ENCODE results near the gene PSEN2.
"Not testable (repeated sequence)": the region's sequence is repeated elsewhere in the genome, so short reads cannot be mapped to it uniquely, and the experiment has no call there.

PSEN2 gene

DNA sequence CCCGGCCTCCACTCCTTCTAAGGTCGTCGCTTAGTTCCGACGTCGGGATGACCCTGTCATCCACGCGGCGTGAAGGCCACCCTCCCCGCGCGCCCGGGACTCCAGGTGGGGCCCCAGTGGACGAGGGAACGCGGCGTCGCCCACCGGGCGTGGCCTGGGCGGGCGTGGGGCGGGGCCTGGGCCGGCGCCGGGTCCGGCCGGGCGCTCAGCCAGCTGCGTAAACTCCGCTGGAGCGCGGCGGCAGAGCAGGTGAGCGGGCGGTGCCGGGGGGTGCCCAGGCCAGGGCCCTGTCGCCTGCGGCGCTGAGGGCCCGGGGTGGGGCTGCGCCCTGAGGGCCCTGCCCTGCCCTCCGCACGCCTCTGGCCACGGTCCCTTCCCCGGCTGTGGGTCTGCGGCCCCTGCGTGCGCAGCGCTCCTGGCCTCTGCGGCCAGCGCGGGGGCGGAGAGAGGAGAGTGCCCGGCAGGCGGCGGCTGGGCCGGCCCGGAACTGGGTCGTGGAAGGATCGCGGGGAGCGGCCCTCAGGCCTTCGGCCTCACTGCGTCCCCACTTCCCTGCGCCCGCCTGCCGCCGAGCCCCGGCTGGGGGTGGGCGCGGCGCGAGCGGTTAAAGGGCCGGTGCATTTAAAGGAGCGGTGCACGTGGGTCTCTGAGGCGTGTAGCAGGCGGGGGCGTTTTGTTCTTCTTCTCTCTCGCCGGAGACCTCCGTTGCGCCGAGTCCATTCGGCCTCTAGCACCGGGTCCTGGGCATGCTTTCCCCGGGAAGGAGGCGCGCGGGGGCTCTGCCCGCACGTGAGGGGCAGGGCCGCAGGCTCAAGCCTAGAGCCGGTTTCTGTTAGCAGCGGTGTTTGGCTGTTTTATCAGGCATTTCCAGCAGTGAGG is at the start of gene PSEN2:
TSS of gene PSEN2 (plus strand) at position 216 of the 879 bp plus-strand sequence. CDS start 11,292 bp downstream, outside the sequence.
- DNase-seq (ENCODE audit: low spot score), result peak; percentile 34

DNA sequence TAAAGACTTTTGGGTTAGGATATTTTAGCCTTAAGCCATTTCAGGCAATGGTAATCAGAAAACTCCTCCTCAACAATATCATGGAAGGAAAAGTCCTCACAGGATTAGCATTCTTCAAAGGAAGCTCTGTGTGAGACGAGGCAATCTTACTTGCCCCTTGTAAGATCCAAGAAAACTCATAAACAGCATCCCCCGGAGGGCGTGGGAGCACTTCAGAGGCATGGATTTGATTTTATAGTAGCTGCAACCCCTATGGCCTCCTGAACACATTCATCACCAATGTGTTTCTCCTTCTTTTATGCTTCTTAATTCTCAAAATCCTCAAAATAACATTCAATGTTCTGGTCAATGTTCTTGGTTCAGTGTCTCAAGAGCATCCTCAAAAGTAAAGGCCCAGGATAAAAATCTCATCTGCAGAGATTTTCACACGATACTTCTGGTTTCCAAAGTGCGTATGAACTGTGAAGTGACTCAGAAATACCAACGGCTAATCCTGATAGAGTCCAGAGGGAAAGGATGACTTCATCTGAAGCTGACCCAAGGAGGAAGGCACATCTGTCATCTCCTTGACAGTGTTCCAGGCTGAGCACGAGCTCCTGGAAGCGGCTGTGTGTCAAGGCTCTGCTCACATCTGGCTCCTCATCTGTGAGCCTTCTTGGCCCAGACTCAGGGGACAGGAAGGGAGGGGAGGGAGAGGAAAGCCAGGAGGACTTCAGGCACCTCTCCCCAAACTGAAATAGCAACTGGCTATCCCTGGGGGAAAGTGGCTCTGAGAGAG is 49.3 kb upstream of the PSEN2 start:
- DNase-seq (ENCODE audit: low spot score), result no peak

- DNase-seq (ENCODE audit: low spot score), result no peak
Measured at GRCh38 chr1:226821719-226822085, 48.7 kb upstream of the PSEN2 start.

- no peak for DNase-seq (ENCODE audit: low spot score)
Measured at GRCh38 chr1:226823643-226824042, 46.8 kb upstream of the PSEN2 start.

- DNase-seq (ENCODE audit: low spot score), result peak; percentile 92
Measured at GRCh38 chr1:226825037-226825745, 45.2 kb upstream of the PSEN2 start.

GRCh38 chr1:226825746-226826100 is 44.7 kb upstream of the PSEN2 start:
- no peak for DNase-seq (ENCODE audit: low spot score)

DNA sequence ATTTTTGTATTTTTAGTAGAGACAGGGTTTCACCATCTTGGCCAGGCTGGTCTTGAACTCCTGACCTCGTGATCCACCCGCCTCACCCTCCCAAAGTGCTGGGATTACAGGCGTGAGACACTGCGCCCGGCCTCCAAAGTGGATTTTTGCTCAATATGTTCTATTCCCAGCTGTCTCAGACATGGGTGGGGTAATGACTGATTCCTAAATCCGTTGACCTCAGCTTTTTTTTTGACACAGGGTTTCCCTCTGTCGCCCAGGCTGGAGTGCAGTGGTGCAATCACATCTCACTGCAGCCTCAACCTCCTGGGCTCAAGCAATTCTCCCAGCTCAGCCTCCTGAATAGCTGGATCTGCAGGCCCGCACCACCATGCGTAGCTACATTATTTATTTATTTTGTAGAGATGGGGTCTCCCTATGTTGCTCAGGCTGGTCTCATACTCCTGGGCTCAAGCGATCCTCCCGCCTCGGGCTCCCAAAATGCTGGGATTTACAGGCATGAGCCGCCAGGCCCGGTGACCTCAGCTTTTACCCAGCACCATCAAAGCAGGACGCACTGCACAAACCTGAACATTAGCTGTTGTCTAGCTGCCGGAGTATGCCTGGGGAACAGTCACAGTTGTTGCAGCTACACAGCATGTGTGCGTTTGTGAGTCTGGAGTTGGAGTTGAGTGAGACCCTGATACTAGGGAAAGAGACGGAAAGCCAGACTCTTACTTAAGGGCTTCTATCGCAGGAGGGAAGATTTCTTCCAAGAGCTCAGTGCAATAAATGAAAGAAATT is 43.7 kb upstream of the PSEN2 start:
- DNase-seq (ENCODE audit: low spot score), result no peak

DNA sequence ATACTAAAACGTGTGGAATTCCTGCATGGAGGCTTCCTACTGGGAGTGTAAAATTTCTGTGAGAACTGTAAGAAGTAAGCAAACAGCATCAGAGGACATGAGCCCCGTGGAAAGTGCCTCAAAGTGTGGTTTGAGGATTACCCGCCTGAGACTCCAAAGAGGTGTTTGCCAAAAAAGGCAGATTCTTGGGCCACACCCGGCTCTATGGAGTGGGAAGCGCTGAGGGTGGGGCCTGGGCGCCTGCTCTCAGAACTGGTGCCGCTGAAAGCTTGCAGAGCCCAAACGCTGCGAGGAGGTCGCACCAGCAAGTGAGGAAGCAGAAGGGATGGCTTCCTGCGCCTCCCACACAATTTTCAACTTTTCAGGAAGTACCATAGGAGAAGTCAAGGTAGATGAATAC is 43.0 kb upstream of the PSEN2 start:
- no peak for DNase-seq (ENCODE audit: low spot score)

- peak; percentile 94 for DNase-seq (ENCODE audit: low spot score)
Measured at GRCh38 chr1:226827968-226828513, 42.4 kb upstream of the PSEN2 start.

GRCh38 chr1:226829105-226829504 is 41.3 kb upstream of the PSEN2 start:
- no peak for DNase-seq (ENCODE audit: low spot score)

- no peak for DNase-seq (ENCODE audit: low spot score)
Measured at GRCh38 chr1:226831953-226832352, 38.5 kb upstream of the PSEN2 start.

DNA sequence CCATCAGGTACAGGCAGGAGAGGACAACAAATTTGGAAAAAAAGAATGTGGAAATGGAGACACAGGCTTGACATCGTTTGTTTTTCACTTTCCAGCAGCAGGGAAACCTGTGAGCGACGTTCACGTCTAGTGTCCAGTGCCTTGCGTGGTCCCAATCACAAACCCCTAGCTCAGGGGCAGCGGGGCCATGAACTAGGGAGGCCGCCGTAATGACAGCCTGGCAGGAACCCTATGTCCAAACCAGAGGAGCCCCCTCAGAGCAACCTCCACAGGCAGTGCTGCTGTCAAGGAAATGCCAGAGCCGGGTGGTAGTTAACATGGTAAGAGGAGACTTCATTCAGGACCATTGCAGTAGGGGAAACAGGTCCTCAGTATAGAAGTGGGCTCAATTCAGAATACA is 37.8 kb upstream of the PSEN2 start:
- no peak for DNase-seq (ENCODE audit: low spot score)

DNA sequence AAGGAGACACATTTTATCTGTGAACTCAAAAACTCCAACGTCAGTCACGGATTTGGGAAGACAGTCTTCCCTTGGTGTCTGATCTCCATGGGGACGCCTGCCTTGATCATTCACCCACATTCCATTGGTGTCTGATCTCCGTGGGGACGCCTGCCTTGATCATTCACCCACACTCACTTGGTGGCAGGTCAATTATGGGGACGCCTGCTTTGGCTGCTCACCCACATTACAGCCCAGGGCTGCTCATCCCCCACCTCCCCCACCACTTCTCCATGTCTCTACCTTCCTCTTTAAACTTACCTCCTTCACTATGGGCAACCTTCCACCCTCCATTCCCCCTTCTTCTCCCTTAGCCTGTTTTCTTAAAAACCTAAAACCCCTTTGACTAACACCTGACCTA is 36.2 kb upstream of the PSEN2 start:
- not testable (repeated sequence) for DNase-seq (ENCODE audit: low spot score)

- DNase-seq (ENCODE audit: low spot score), result not testable (repeated sequence)
Measured at GRCh38 chr1:226835396-226835795, 35.0 kb upstream of the PSEN2 start.

- DNase-seq (ENCODE audit: low spot score), result not testable (repeated sequence)
Measured at GRCh38 chr1:226837966-226838365, 32.5 kb upstream of the PSEN2 start.

DNA sequence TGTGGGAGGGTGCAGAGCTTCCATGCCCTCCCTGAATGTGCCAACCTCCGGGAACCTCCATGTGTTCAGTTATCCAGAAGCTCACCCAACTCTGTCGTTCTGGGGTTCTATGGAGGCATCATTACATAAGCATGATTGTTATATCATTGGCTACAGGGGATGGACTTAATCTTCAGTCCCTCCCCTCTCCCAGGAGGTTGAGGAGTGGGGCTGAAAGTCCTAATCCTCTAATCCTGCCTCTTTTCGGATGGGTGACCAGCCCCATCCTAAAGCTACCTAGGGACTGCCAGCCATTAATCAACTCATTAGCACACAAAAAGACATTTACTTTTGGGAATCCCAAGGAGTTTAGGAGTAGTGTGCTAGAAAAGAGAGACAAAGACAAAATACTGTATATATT is 32.0 kb upstream of the PSEN2 start:
- no peak for DNase-seq (ENCODE audit: low spot score)

DNA sequence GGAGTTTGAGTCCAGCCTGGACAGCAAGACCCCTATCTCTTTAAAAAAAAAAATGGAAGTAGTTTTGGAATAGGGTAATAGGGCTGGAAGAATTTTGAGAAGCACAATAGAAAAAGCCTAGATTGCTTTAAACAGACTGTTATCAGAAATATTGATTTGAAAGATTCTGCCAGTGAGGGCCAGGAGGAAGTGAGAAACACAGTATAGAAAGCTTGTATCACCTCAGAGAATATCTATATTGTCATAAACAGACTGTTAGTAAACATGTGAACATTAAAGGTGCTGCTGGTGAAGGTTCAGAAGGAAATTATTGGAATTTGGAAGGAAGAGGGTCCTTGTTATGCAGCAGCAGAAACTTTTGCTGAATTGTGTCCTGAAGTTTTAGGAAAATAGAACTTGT is 24.8 kb upstream of the PSEN2 start:
- DNase-seq (ENCODE audit: low spot score), result no peak

DNA sequence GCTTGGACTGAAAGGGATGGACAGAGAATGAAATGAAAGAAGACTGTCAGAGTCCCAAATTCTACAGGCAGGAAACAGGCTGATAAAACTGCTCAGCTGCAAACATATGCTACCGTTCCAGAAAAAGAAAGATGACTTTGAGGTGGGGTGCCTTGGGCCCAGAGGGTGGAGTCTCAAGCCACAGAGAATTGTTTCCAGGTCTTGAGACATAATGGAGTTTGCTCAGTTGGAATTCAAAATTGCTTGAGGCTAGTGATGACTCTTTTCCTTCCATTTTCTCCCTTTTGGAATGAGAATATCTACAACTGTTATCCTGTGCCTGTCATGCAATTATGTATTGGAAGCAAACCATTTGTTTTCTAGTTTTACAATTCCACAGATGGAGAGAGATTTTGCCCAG is 23.6 kb upstream of the PSEN2 start:
- no peak for DNase-seq (ENCODE audit: low spot score)

DNA sequence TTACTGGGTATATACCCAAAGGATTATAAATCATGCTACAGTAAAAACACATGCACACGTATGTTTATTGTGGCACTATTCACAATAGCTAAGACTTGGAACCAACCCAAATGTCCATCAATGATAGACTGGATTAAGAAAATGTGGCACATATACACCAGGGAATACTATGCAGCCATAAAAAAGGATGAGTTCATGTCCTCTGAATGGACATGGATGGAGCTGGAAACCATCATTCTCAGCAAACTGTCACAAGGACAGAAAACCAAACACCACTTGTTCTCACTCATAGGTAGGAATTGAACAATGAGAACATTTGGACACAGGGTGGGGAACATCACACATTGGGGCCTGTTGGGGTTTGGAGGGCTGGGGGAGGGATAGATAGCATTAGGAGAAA is 15.9 kb upstream of the PSEN2 start:
- not testable (repeated sequence) for DNase-seq (ENCODE audit: low spot score)

DNA sequence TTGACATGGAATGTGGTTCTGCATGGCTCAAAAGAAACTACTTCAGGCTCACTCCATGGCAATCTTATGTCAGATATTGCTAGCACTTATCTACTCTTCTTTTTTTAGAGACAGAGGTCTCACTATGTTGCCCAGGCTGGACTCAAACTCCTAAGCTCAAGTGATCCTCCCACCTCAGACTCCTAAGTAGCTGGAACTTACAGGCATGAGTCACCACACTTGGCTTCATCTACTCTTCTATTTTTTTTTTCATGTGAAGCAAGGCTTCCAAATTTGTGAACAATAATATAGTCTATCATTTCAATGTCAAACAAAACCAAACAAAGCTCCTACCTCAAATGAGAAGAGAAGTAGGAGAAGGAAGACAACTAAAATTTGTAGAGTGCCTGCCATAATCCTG is 7.5 kb upstream of the PSEN2 start:
- no peak for DNase-seq (ENCODE audit: low spot score)

DNA sequence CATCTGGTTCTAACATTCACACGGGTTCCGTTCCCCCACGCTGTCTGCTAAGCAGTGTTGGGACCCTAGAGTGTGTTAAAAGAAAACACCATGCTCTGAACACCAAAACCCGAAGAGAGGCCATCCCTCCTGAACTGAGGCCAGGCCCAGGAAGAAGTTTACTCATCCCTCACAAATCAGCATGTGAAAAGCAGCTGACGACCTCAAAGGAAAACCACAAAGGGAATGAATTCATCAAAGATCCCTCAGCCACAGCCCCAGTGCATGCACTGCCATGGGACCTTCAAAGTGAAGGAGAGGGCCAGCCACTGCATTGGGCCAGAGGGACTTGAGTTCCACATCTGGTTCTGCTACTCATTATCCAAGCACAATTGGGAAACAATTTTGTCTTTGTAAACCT is 7.0 kb upstream of the PSEN2 start:
- no peak for DNase-seq (ENCODE audit: low spot score)

GRCh38 chr1:226864311-226864710 is 6.1 kb upstream of the PSEN2 start:
- DNase-seq (ENCODE audit: low spot score), result no peak
